Caco-2 (cell line): ENCODE measurements around the gene TNFRSF18. TPM values are rescaled to one million over a fixed set of nuclear protein-coding genes. Genes with fewer than 3 reads are reported as not detected.

Source experiments
- BruUV-seq: library from RNA; stranded (reverse); fragments of 400-500 nt; replicated peaks from 2 replicates; lab custom pipeline; 2021; lab: Mats Ljungman, UMichigan
- CTCF ChIA-PET: fragments of 300-600 bp; sonication (Branson Sonifier 250); formaldehyde crosslinking; loops from one replicate; lab custom pipeline; 2022; ENCODE audit warnings: antibody characterized with exemption; lab: Charles Lee
- POLR2A ChIA-PET: fragments of 300-600 bp; sonication (Branson Sonifier 250); formaldehyde crosslinking; loops from one replicate; lab custom pipeline; 2022; ENCODE audit warnings: antibody characterized with exemption; lab: Charles Lee
- DNase-seq, 2 experiments: peaks; one replicate each; pipeline versions ENCODE4 v3.0.0 to v3.0.0-alpha.2; 2020 to 2022
- H3K27me3 ChIP-seq: replicated peaks from 2 replicates; pipeline ENCODE4 v1.6.0; 2011; ENCODE audit warnings: low read length; ENCODE audit not compliant: control insufficient read depth, insufficient read depth
- H3K36me3 ChIP-seq: 2 replicates; pipeline ENCODE4 v1.5.1; 2011; ENCODE audit warnings: low read length; ENCODE audit not compliant: control insufficient read depth, insufficient read depth
- H3K4me1 ChIP-seq: fragments of 250-450 bp; sonication (Bioruptor Pico); 2 replicates; pipeline ENCODE4 v1.5.1; 2020; ENCODE audit warnings: mild to moderate bottlenecking
- H3K4me3 ChIP-seq: 2 replicates; pipeline ENCODE4 v1.5.1; 2011; ENCODE audit warnings: low read depth, mild to moderate bottlenecking, control low read depth, low read length
- H3K9me3 ChIP-seq: fragments of 250-450 bp; sonication (Bioruptor Pico); 2 replicates; pipeline ENCODE4 v1.5.1; 2020; ENCODE audit warnings: mild to moderate bottlenecking, moderate library complexity
- H3K27ac Mint-ChIP-seq: one replicate; pipeline ENCODE4 v1.8.0; 2022; ENCODE audit warnings: mixed read lengths; ENCODE audit not compliant: unreplicated experiment
- H3K27me3 Mint-ChIP-seq: one replicate; pipeline ENCODE4 v1.8.0; 2022; ENCODE audit warnings: mixed read lengths; ENCODE audit not compliant: insufficient read depth, unreplicated experiment
- H3K36me3 Mint-ChIP-seq: one replicate; pipeline ENCODE4 v1.8.0; 2022; ENCODE audit warnings: mild to moderate bottlenecking, mixed read lengths; ENCODE audit not compliant: insufficient read depth, unreplicated experiment
- H3K4me1 Mint-ChIP-seq: one replicate; pipeline ENCODE4 v1.8.0; 2022; ENCODE audit warnings: low read depth, mixed read lengths; ENCODE audit not compliant: unreplicated experiment
- H3K4me3 Mint-ChIP-seq: one replicate; pipeline ENCODE4 v1.8.0; 2022; ENCODE audit warnings: mild to moderate bottlenecking, moderate library complexity, mixed read lengths; ENCODE audit not compliant: unreplicated experiment
- H3K9me3 Mint-ChIP-seq: one replicate; pipeline ENCODE4 v1.8.0; 2022; ENCODE audit warnings: mixed read lengths; ENCODE audit not compliant: unreplicated experiment
- intact Hi-C: fragments of 100-400 bp; cut with micrococcal nuclease; formaldehyde crosslinking; loops from one replicate; pipeline ENCODE4 v1.10.0; 2022; ENCODE audit not compliant: unreplicated experiment
- total RNA-seq: library from RNA; stranded (reverse); gene quantifications from 2 replicates; pipeline ENCODE4 v1.2.3, GENCODE V29; 2022
- TF ChIP-seq, protein P1 (sequence below), 2 experiments: fragments of 200-600 bp in 1 of 2; IDR thresholded peaks; 1 replicate in 1 of 2; 2 replicates in 1 of 2; pipeline versions ENCODE4 v1.5.1 to v1.8.0; 2011 to 2022; ENCODE audit warnings: antibody characterized with exemption in 1 of 2, control low read depth in 1 of 2, inconsistent platforms in 1 of 2, low read depth in 1 of 2, low read length in 1 of 2, mild to moderate bottlenecking in 1 of 2, moderate library complexity in 1 of 2; ENCODE audit not compliant: insufficient read depth in 1 of 2, severe bottlenecking in 1 of 2, unreplicated experiment in 1 of 2

Gene TNFRSF18
- total RNA-seq, 1 experiment from 2014 or later = not detected

DNA sequence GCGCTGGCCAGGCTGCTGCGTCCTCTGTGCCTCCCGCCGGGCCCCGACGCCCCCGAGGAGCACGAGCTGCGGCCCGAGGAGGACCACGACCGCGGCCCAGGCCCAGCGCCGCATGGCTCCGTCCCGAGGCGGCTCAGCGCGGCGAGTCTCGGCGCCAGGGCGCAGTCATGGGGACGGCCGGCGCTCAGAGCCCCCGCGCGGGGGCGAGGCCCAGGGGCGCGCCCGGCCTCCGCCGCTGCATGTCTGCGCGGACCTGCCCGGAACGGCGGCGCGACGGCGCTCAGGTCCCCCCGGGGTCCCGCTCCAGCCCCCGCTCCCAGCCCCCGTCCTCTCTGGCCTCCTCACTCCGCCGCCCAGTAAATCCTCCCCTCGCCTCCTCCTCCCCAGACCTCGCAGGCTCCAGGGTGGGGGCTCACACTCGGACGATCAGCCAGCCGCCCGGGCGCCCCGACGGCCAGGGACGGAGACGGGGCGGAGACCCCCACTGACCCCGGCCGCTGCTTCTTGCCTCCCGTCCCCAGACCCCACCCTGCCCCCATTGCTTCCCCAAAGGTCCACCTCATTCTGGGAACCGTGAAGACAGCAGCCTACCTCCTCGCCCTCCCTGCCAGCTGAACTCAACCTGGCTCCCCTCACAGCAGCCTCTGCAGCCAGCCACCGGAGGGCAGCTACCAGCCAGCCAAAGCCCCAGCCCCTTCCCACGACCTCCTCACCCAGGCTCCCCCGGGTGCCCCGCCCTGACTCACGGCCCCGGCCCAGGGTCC lies 40.4 kb upstream of the TNFRSF18 start, which contains the start of gene C1QTNF12:
Gene C1QTNF12, minus strand, starts transcription at position 146 of the 764 bp plus-strand sequence. Its CDS starts 32 bp downstream, at position 114.
- no peak within 1 kb of the TSS for H3K4me3 Mint-ChIP-seq
- Histone ChIP-seq H3K4me1 (peaks cover 7% of the 10 kb centered on the region; the same call in 1 of the 2 replicates), H3K27me3 (no peaks in the 10 kb centered on the region), H3K36me3 (no peaks in the 10 kb centered on the region), H3K9me3 (no peaks in the 10 kb centered on the region), H3K4me3 (no peak within 1 kb of the TSS)
- H3K27me3 Mint-ChIP-seq = no peaks in the 10 kb centered on the region
- peaks cover 9% of the 10 kb centered on the region for H3K36me3 Mint-ChIP-seq
- H3K4me1 Mint-ChIP-seq = no peaks in the 10 kb centered on the region
- DNase-seq = no peak
- TF ChIP-seq, protein P1, sequence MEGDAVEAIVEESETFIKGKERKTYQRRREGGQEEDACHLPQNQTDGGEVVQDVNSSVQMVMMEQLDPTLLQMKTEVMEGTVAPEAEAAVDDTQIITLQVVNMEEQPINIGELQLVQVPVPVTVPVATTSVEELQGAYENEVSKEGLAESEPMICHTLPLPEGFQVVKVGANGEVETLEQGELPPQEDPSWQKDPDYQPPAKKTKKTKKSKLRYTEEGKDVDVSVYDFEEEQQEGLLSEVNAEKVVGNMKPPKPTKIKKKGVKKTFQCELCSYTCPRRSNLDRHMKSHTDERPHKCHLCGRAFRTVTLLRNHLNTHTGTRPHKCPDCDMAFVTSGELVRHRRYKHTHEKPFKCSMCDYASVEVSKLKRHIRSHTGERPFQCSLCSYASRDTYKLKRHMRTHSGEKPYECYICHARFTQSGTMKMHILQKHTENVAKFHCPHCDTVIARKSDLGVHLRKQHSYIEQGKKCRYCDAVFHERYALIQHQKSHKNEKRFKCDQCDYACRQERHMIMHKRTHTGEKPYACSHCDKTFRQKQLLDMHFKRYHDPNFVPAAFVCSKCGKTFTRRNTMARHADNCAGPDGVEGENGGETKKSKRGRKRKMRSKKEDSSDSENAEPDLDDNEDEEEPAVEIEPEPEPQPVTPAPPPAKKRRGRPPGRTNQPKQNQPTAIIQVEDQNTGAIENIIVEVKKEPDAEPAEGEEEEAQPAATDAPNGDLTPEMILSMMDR (IDR thresholded peaks at IDR 0.05; ENCODE audit: insufficient read depth in 1 of 2, low read depth in 1 of 2, low read length in 1 of 2, severe bottlenecking in 1 of 2, unreplicated experiment in 1 of 2) = no peak
- no TSS peak for BruUV-seq
- no peak within 1 kb of the TSS for H3K27ac Mint-ChIP-seq
- POLR2A ChIA-PET = no interaction called here
- no peaks in the 10 kb centered on the region for H3K9me3 Mint-ChIP-seq
- intact Hi-C loops = no loop called here
- CTCF ChIA-PET = interaction anchor here (0.6 kb wide), 1 partner anchor 264 kb away, joined by 7 read pairs; no protein-coding TSS in a partner anchor

DNA sequence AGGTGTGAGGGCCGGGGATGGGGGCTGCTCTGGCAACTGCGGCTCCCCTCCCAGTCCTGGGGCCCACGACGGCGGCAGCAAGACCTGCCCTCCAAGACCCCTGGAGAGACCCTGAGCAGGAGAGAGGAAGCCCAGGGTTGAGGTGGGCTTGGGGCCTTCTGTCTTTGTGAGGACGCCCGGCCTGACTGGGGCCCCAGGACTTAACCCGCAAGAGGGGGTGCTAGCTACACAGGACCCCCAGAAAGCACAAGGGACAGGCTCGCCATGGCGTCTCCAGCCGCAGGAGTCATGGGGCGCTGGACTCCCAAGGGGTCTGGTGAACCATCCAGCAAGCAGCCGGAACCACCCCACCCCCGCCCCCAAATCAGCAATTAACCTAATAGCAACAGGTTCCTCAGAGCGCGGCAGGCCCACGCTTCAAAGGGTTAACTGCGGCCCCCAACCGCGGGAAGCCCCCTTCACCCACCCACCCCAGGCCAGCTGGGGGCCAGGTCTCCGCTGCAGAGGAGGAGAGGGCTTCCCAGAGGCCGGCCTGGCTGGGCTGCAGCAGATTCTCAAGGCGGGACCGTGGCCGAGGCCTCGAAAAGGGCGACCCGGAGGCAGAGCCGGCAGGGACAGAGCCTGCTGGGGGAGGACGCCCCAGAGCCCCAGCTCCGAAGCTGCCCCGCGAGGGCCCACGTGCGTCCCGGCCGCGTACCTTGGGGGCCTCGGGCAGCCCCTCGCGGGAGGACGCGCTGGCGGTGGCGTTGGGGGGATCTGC lies 39.6 kb upstream of the TNFRSF18 start:
- no peak for DNase-seq
- no peaks in the 10 kb centered on the region for H3K27me3 Mint-ChIP-seq
- TF ChIP-seq, protein P1 (IDR thresholded peaks at IDR 0.05; ENCODE audit: insufficient read depth in 1 of 2, low read depth in 1 of 2, low read length in 1 of 2, severe bottlenecking in 1 of 2, unreplicated experiment in 1 of 2) = no peak
- peaks cover 16% of the 10 kb centered on the region for H3K36me3 Mint-ChIP-seq
- no peaks in the 10 kb centered on the region for H3K4me1 Mint-ChIP-seq
- ChIA-PET CTCF (no interaction called here), POLR2A (no interaction called here)
- H3K36me3 ChIP-seq = no peaks in the 10 kb centered on the region
- no peak overlapping the region for H3K4me3 ChIP-seq
- no TSS peak for BruUV-seq
- H3K4me3 Mint-ChIP-seq = no peak overlapping the region
- H3K9me3 ChIP-seq = no peaks in the 10 kb centered on the region
- no peaks in the 10 kb centered on the region for H3K9me3 Mint-ChIP-seq
- H3K27ac Mint-ChIP-seq = no peak overlapping the region
- H3K4me1 ChIP-seq = peaks cover 7% of the 10 kb centered on the region; the same call in 1 of the 2 replicates
- H3K27me3 ChIP-seq = no peaks in the 10 kb centered on the region
- intact Hi-C loops = no loop called here

DNA sequence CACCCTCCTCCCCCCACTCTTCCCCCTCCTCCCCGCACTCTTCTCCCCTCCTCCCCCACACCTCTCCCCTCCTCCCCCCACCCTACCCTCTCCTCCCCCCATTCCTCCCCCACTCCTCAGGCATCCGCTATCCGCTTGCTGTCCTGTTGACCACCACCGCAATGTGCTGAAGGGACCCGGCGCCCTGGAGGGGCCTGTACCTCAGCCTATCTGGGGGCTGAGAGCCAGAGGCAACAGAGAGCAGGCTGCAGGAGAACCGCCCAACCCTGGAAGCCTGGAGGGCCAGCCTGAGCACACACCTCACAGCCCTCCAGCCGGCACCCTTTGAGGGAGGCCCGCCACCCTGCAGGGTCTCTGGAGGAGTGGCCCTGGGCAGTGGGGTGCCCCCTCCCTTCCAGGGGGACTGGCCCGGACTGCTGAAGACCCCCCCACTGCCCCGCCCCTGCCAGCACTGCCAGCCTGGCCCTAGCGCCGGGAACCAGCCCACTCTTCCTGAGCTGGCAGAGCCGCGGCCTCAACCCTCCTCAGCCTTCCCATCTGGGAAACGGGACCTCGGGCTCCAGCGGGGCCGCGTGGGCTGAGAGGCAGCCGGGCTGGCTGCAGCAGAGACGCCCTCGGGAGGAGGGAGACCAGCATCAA lies 38.9 kb upstream of the TNFRSF18 start:
- Mint-ChIP-seq H3K4me3 (no peak overlapping the region), H3K27ac (no peak overlapping the region), H3K27me3 (no peaks in the 10 kb centered on the region), H3K36me3 (peaks cover 17% of the 10 kb centered on the region), H3K9me3 (no peaks in the 10 kb centered on the region), H3K4me1 (no peaks in the 10 kb centered on the region)
- intact Hi-C loops = no loop called here
- CTCF ChIA-PET = no interaction called here
- BruUV-seq = no TSS peak
- H3K4me3 ChIP-seq = no peak overlapping the region
- DNase-seq = no peak
- no peaks in the 10 kb centered on the region for H3K36me3 ChIP-seq
- no peaks in the 10 kb centered on the region for H3K9me3 ChIP-seq
- POLR2A ChIA-PET = no interaction called here
- TF ChIP-seq, protein P1 (IDR thresholded peaks at IDR 0.05; ENCODE audit: insufficient read depth in 1 of 2, low read depth in 1 of 2, low read length in 1 of 2, severe bottlenecking in 1 of 2, unreplicated experiment in 1 of 2) = no peak
- no peaks in the 10 kb centered on the region for H3K27me3 ChIP-seq
- H3K4me1 ChIP-seq = peaks cover 7% of the 10 kb centered on the region; the same call in 1 of the 2 replicates
